HG03103 (cell line): ENCODE measurements around the gene PRRC2B.

Experiments used
- ATAC-seq: cut with Tn5 transposase; IDR thresholded peaks from one replicate; pipeline ENCODE4 v1.9.1; 2021; ENCODE audit warnings: low read depth; ENCODE audit not compliant: unreplicated experiment

Gene PRRC2B

DNA sequence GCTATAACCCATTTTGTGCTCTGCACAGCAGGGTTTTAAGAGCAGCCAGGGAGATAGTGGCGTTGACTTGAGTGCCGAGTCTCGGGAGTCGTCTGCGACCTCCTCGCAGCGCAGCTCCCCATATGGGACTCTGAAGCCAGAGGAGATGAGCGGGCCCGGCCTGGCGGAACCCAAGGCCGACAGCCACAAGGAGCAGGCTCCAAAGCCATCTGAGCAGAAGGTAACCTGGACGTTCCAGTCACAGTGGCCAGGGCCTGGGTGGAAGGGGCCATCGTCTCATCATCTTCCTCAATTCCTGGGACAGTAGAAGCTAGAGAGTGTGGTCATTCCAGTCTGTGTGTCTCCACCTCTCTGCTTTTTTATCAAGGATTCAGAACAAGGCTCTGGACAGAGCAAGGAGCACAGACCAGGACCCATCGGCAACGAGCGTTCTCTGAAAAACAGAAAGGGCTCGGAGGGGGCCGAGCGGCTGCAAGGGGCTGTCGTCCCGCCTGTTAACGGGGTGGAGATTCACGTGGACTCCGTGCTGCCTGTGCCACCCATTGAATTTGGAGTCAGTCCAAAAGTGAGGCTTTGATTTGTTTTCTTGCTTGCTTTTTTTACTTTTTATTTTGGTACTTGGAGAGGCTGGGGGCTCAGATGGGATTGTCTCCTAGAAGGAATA is 88.6 kb downstream of the PRRC2B start:
- ATAC-seq = no peak

DNA sequence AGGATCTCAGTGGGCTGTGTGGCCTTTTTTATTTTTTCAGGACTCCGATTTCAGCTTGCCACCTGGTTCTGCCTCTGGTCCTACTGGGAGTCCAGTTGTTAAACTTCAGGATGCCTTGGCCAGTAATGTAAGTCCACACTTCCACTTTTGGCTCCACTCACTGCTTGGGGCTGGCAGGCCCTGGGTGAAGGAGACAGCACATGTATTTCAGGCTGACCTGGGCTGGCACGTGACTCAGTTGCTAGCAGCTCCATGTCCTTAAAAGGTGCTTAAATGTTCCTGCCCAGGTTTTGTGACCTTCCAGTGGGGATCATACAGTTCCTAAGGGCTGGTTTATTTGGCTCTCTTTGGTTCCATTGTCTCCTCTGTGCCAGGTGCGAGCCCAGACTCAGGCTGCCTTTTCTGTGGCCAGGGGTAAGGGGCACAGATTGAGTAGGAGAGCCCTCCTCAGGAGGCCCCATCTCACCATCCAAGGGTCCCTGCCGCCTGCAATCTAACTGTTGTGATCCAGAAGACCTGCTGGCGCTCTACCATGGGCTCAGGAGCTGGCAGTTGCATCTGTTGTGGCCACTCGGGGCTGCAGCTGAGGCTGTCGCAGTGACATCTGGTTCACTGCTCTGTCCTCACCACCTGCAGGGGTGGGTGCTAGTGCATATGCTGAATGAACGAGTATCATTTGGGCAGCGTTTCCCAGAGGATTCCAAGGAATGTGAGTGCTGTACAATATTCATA is 89.6 kb downstream of the PRRC2B start:
- no peak for ATAC-seq

- no peak for ATAC-seq
These were observed 90.2 kb downstream of the PRRC2B start for GRCh38 chr9:131484051-131484445.

- no peak for ATAC-seq
These were observed 90.8 kb downstream of the PRRC2B start for GRCh38 chr9:131484560-131485185.

GRCh38 chr9:131485206-131485605 is 91.3 kb downstream of the PRRC2B start:
- ATAC-seq = no peak

- no peak for ATAC-seq
These were observed 92.0 kb downstream of the PRRC2B start for GRCh38 chr9:131485728-131486422.

- no peak for ATAC-seq
These were observed 93.1 kb downstream of the PRRC2B start for GRCh38 chr9:131487001-131487400.

DNA sequence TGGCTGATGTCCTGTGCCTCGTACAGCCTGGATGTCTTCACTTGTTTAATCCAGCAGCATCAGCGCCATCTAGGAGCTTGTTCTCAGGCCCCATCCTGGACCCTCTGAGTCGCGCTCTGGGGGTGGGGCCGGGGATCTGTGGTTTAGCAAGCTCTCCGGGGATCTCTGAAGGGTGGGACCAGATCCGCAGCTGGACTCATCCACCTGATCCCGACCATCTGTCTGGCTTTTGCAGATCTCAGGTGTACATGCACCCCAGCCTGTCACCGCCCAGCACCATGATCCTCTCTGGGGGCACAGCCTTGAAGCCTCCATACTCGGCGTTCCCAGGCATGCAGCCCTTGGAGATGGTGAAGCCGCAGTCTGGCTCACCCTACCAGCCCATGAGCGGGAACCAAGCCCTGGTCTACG is 93.7 kb downstream of the PRRC2B start:
- no peak for ATAC-seq

DNA sequence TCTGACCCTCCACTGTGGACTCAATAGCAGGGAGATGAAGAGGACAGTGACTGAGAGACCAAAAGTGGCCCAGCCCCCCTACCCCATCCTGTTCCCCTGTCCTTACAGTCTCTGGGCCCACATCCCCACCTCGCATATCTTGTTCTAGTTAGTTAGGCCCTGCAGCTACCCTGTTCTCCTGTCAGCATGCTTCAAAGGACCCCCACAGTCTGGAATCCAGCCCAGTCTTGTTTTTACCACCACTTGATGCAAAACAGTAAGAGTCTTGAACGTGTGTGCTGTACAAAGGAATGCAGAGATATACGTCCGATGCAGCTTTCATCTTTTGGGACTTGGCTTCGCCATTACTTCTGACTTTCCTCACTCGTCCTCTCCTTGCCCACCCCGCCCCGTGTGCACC is 96.6 kb downstream of the PRRC2B start:
- ATAC-seq = no peak

DNA sequence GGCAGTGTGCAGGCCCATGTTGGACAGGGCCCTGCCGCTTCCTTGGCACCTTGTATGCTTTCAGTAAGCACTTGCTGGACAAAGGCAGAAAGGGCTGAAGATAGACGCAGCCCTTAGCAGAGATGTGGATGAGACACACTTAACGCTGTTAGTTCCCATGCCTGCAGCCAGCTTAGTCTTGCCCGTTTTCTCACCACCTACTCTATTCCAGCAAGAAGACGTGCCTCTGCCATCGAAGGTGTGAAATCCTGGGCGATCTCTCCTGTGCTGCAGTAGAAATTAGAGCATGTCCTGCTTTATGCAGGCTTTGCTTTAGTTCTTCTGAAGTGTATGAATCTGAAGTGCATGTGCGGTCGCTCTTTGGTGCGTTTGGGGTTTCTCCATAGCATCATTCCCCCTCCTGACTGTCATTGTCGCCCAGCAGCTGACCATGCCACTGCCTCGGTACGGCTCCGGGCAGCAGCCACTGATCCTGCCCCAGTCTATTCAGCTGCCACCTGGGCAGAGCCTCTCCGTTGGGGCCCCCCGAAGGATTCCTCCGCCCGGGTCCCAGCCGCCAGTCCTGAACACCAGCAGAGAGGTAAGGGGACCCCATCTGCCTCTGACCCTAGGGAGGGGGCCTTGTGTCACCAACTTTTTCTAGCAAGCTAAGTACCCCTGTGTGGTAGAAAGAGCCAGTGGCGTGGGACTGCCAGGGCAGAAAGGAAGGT is 97.3 kb downstream of the PRRC2B start:
- ATAC-seq = no peak

GRCh38 chr9:131492070-131492469 is 98.2 kb downstream of the PRRC2B start:
- no peak for ATAC-seq

DNA sequence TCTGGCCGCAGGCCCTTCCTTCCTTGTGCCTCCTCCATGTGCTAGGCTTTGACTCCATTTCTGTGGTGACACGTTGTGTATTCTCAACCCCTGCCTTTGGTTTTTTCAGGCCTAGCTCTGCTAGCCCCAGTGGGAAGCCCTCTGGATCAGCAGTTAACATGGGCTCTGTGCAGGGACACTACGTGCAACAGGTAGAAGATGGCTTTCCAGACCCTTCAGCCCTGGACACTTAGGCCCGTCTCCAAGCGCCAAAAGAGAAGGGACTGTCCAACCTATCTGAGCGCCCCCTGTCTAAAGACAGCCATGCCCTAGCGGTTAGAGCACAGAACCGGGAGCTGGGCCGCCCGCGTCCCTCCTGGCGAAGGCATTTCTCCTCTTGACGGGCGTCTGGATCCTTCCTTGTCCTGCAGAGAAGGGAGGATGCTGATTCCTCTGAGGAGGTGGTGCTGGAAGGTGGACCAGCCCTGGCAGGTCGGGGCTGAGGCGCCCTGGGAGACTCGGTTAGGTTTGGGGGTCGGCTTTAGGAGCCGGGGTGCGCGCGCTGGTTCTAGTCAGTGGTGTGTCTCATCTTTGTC is 100.5 kb downstream of the PRRC2B start:
- no peak for ATAC-seq

DNA sequence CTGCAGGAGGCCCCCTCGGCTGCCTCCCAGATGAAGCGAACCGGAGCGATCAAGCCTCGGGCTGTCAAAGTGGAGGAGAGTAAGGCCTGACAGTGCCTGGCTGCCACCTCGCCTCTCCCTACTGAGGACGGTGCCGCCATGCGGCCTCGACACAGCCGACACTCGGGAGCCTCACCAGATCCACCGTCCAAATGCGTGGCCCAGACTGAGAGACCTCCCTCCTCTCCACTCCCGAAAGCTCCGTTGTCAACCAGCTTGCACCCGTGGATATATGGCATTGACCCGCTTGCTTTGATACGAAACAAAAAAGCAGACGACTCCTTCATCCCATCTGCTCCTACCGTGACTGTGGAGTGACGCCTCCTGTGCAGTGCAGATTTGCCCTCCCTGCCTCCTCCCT is 101.9 kb downstream of the PRRC2B start:
- ATAC-seq = no peak

- no peak for ATAC-seq
These were observed 103.0 kb downstream of the PRRC2B start for GRCh38 chr9:131496844-131497405.

DNA sequence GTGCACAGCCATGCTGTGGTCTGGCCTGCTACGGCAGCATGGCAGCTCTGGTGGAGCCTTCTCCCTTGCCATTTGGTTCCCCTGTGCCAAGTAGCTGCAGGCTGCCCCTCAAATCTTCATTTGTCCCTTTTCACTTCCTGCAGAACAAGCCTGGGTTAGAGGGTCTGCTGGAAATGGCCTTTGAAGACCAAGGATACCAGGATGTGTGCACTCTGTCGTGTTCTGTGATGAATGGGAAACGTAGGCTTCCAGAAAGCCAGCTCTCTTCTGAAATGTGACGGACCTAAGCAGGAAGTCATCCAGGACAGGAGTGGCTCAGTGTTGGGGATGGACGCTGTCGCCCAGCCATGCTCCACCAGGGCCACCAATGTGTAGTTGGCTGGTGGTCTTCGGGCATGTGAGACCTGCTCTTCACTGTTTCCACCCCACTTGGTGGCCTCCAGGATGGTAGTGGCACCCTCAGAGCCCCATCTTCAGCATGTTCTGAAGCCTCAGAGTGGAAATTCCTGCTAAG is 105.4 kb downstream of the PRRC2B start:
- no peak for ATAC-seq

DNA sequence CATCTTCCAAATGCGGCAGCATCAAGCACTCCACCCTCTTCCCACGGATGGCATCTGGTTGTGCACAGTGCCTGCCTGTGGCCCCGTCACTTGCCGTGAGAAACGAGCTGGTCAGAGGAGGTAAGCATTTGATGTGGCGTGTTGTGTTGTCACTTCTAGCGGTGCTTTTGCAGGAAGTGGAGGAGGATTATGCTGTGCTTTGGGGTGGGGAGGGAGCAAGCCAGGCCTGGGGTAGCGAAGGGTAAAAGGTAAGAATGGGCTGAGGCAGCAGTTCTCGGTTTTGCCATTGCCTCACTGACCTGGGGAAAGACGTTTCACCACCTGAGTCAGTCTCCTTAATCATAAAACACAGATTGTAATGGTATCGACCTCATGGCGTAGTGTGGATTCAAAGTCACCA is 106.5 kb downstream of the PRRC2B start:
- no peak for ATAC-seq

DNA sequence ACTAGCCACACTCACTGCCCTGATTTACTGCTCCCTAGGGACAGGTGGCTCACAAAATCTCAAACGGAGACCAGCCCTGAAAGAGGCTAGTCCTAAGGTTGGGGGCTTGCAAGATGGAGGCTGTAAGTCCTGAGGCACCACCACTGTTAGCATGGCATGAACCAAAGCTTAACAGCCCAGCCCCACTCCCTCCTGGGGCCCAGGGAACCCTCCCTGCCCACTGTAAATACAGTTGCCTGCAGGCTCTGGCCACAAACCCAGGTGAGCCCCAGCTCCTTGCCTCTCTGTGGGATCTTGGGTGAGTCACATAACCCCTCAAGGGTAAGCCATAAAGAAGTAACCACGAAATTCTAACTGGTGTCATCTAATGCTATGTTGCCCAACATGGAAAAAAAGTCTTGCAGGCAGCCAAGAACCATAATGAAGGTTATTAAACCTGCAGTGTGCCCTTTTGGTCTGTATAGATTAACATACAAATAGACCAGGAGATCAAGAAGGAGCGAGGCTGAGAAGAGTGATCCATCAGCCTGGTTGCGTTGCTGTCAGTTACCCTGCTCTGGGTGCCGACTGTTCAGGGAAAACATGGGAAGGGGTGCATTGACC is 107.2 kb downstream of the PRRC2B start:
- no peak for ATAC-seq

DNA sequence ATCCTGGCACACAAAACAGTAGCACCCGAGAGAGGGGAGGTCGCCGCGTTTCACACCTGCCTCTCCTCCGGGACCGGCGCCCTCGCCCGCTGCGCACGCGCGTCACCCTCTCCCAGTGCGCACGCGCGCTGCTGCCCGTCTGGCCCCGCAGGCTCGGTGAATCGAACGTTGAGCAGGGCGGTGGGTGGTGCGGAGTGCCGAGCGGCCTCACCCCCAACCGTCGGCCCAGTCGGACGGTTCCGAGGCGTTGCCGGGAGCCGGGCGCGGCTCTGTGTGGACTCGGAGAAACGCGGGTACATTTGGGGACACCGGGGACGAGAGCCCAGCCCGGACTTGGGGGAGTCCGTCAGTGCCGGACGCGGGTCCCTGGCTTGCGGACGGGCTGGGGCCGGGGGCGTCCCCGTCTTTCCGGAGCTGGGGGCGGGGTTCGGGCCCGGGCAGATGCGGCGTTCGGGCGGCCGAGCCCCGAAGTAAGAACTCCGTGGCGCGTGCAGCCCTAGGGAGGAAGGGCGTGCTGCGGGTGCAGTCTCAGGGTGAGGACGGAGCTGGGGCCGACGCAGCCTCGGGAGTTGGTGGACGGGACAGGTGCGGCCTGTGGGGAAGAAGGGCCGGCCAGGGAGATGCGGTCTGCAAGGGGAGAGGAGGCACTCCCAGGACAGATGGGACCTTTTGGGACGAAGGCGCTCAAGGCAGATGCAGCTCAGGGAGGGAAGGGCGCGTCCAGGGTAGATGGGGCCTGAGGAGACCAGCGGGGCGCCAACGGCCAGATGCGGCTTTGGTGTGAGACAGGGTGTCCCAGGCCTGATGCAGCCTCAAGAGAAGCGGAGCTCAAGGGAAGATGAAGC is 109.1 kb downstream of the PRRC2B start, which contains the start of gene POMT1:
Gene POMT1, plus strand, starts transcription at position 138 of the 845 bp plus-strand sequence. CDS start 1,301 bp downstream, outside the sequence.
- ATAC-seq = peak; percentile 70
